ENCODE measurements around the gene GIMAP4.
"Not testable (repeated sequence)": the region's sequence is repeated elsewhere in the genome, so short reads cannot be mapped to it uniquely, and the experiment has no call there.

Gene GIMAP4

GRCh38 chr7:150580638-150581394, 13.6 kb downstream of the GIMAP4 start:
- no peak for DNase-seq

- no peak for DNase-seq
Observed at GRCh38 chr7:150585199-150585598, 18.0 kb downstream of the GIMAP4 start.

- no peak for DNase-seq
Observed at GRCh38 chr7:150586068-150586784, 19.0 kb downstream of the GIMAP4 start.

- DNase-seq, result no peak
Observed at GRCh38 chr7:150586785-150587152, 19.6 kb downstream of the GIMAP4 start.

- DNase-seq, result no peak
Observed at GRCh38 chr7:150587551-150587950, 20.4 kb downstream of the GIMAP4 start.

- no peak for DNase-seq
Observed at GRCh38 chr7:150594805-150595204, 27.6 kb downstream of the GIMAP4 start.

- no peak for DNase-seq
Observed at GRCh38 chr7:150595361-150595760, 28.2 kb downstream of the GIMAP4 start.

- DNase-seq, result not testable (repeated sequence)
Observed at GRCh38 chr7:150603600-150603999, 36.4 kb downstream of the GIMAP4 start.

GRCh38 chr7:150610233-150610632, 43.0 kb downstream of the GIMAP4 start:
- no peak for DNase-seq

- DNase-seq, result no peak
Observed at GRCh38 chr7:150612925-150613324, 45.7 kb downstream of the GIMAP4 start.

- DNase-seq, result no peak
Observed at GRCh38 chr7:150613880-150614279, 46.7 kb downstream of the GIMAP4 start.

GRCh38 chr7:150614426-150614825, 47.2 kb downstream of the GIMAP4 start:
- DNase-seq, result not testable (repeated sequence)

- not testable (repeated sequence) for DNase-seq
Observed at GRCh38 chr7:150615221-150615755, 48.1 kb downstream of the GIMAP4 start.

GRCh38 chr7:150620061-150620460, 52.9 kb downstream of the GIMAP4 start:
- DNase-seq, result no peak

GRCh38 chr7:150620617-150621371, 53.6 kb downstream of the GIMAP4 start:
- DNase-seq, result no peak

- no peak for DNase-seq
Observed at GRCh38 chr7:150621376-150621775, 54.2 kb downstream of the GIMAP4 start.

Measured in anterior cingulate cortex (tissue), 58 donors.